K562 (cell line): ENCODE data around the gene EFCAB5. TPM values are rescaled to one million over a fixed set of nuclear protein-coding genes. Genes with fewer than 3 reads are reported as not detected.

ENCODE experiments used
- ASH1L ChIP-seq: fragments of 450-650 bp; IDR thresholded peaks from 2 replicates; pipeline ENCODE4 v1.6.1; 2018; ENCODE audit warnings: borderline replicate concordance, mild to moderate bottlenecking, low read depth; ENCODE audit not compliant: partially characterized antibody
- COPS2 ChIP-seq: fragments of 450-650 bp; conservative IDR thresholded peaks from 2 replicates; pipeline ENCODE4 v1.6.1; 2016; ENCODE audit warnings: mild to moderate bottlenecking, moderate library complexity
- HDAC2 ChIP-seq: fragments of 450-650 bp; IDR thresholded peaks from 2 replicates; pipeline ENCODE4 v1.6.1; 2016; ENCODE audit warnings: mild to moderate bottlenecking
- HES1 ChIP-seq: fragments of 450-650 bp; IDR thresholded peaks from 2 replicates; pipeline ENCODE4 v1.6.1; 2016; ENCODE audit warnings: low read depth, mild to moderate bottlenecking, moderate library complexity
- KDM1A ChIP-seq, 2 experiments: fragments of 450-650 bp; IDR thresholded peaks; 2 replicates each; pipeline ENCODE4 v1.6.1; 2016; ENCODE audit warnings: mild to moderate bottlenecking in 2 of 2
- KLF13 ChIP-seq: fragments of 450-650 bp; IDR thresholded peaks from 2 replicates; pipeline ENCODE4 v1.6.1; 2016; ENCODE audit warnings: missing genetic modification characterization, low read depth, mild to moderate bottlenecking, missing compliant biosample characterization, moderate library complexity, borderline replicate concordance
- MLX ChIP-seq, 2 experiments: fragments of 450-650 bp in 1 of 2; sonication (generic) in 1 of 2; formaldehyde crosslinking; conservative IDR thresholded peaks; 2 replicates each; pipeline versions ENCODE4 v1.4.0 to v1.8.1; 2020 to 2022; ENCODE audit warnings: mild to moderate bottlenecking in 1 of 2, missing genetic modification reagents in 1 of 2
- NELFE ChIP-seq: IDR thresholded peaks from 2 replicates; pipeline ENCODE4 v1.6.1; 2011; ENCODE audit warnings: mild to moderate bottlenecking; ENCODE audit not compliant: insufficient read depth, insufficient read length
- NFE2L1 ChIP-seq: fragments of 450-650 bp; IDR thresholded peaks from 2 replicates; pipeline ENCODE4 v1.6.1; 2016; ENCODE audit warnings: missing genetic modification characterization, low read depth, mild to moderate bottlenecking, missing compliant biosample characterization, moderate library complexity, borderline replicate concordance
- NR2C1 ChIP-seq, 2 experiments: fragments of 450-650 bp; IDR thresholded peaks; 2 replicates each; pipeline ENCODE4 v1.6.1; 2017; ENCODE audit warnings: mild to moderate bottlenecking in 2 of 2, antibody characterized with exemption in 1 of 2, inconsistent platforms in 1 of 2, missing compliant biosample characterization in 1 of 2, missing genetic modification characterization in 1 of 2
- SNRNP70 ChIP-seq: fragments of 200-400 bp; formaldehyde crosslinking; optimal IDR thresholded peaks from 2 replicates; pipeline ENCODE3; 2017; ENCODE audit warnings: low read depth, low read length
- SP2 ChIP-seq: IDR thresholded peaks from 2 replicates; pipeline ENCODE4 v1.6.1; 2011; ENCODE audit warnings: mild to moderate bottlenecking, low read depth, low read length, moderate library complexity; ENCODE audit not compliant: poor library complexity, severe bottlenecking; ENCODE audit errors: extremely low read depth
- ZBTB11 ChIP-seq, 3 experiments: fragments of 200-800 bp in 1 of 3; fragments of 250-450 bp in 1 of 3; fragments of 450-650 bp in 1 of 3; sonication (Bioruptor Pico) in 1 of 3; sonication (Bioruptor generic) in 1 of 3; formaldehyde crosslinking in 1 of 3; IDR thresholded peaks; 2 replicates each; pipeline versions ENCODE4 v1.6.1 to v1.8.0; 2016 to 2022; ENCODE audit warnings: mild to moderate bottlenecking in 2 of 3, missing genetic modification characterization in 2 of 3, missing compliant biosample characterization in 1 of 3, moderate library complexity in 1 of 3
- ZBTB33 ChIP-seq: sonication (generic); formaldehyde crosslinking; IDR thresholded peaks from 2 replicates; pipeline ENCODE4 v1.8.1; 2023; ENCODE audit warnings: mild to moderate bottlenecking, missing genetic modification reagents
- ZFPM2 ChIP-seq: fragments of 250-450 bp; sonication (Bioruptor Pico); IDR thresholded peaks from 2 replicates; pipeline ENCODE4 v1.5.1; 2022; ENCODE audit warnings: mild to moderate bottlenecking
- ZNF263 ChIP-seq: sonication (generic); formaldehyde crosslinking; IDR thresholded peaks from 2 replicates; pipeline ENCODE4 v1.8.0; 2022; ENCODE audit warnings: mild to moderate bottlenecking, missing genetic modification reagents, borderline replicate concordance
- ZNF511 ChIP-seq: sonication (generic); formaldehyde crosslinking; IDR thresholded peaks from 2 replicates; pipeline ENCODE4 v1.8.0; 2022; ENCODE audit warnings: mild to moderate bottlenecking, missing genetic modification reagents
- polyA plus RNA-seq, 8 experiments: library from polyadenylated mRNA; depleted of rRNA in 4 of 8; stranded (reverse) in 5 of 8; unstranded in 3 of 8; fragments of >200 nt; fragmentation: Nextera tagmentation in 2 of 8; fragmentation: Illumina TruSeq in 1 of 8; extraction: Ambion mirVana in 2 of 8; extraction: Trizol in 1 of 8; gene quantifications; 2 replicates each; pipeline versions ENCODE4 v1.2.1 to v1.2.3, GENCODE V29; 2011 to 2014; ENCODE audit warnings: inconsistent platforms in 1 of 8, missing spikeins in 1 of 8
- total RNA-seq, 7 experiments: library from RNA; depleted of rRNA in 6 of 7; stranded (reverse); fragments of >200 nt in 6 of 7; fragmentation: Illumina TruSeq in 2 of 7; extraction: Trizol in 2 of 7; gene quantifications; 2 replicates each; pipeline versions ENCODE4 v1.2.1 to v1.2.3, GENCODE V29; 2011 to 2021; ENCODE audit warnings: low replicate concordance in 1 of 7

Gene EFCAB5
- total and polyA plus RNA-seq, 9 of the 15 experiments (the other 6 are each of a cell fraction or from before 2014, with no cell fraction given), result 0.06 to 0.11 TPM; not detected in 7

GRCh38 chr17:30104575-30105339 lies 163.3 kb downstream of the EFCAB5 start (continued):
- TF ChIP-seq ZBTB11 (CRISPR knock-in tag; IDR thresholded peaks at IDR 0.05) (peak in 1 of 3 experiments; percentile 71; a peak in 2 of 6 replicates), MLX (CRISPR knock-in tag; conservative IDR thresholded peaks at IDR 0.05) (no peak), NELFE (no peak), COPS2 (no peak), SNRNP70 (no peak), SP2 (no peak), ZFPM2 (no peak), HES1 (no peak), ASH1L (no peak), ZNF511 (CRISPR knock-in tag) (no peak), ZBTB33 (CRISPR knock-in tag) (no peak), NFE2L1 (tag) (no peak), KDM1A (IDR thresholded peaks at IDR 0.05) (0 out of 4 replicates have a peak, but pooled peaks of 1 of the 2 experiments have one; percentile 46), NR2C1 (IDR thresholded peaks at IDR 0.05) (peak; percentile 88), NR2C1 (tag; IDR thresholded peaks at IDR 0.05) (peak; percentile 88), KLF13 (peak; percentile 52; the same call in 1 of the 2 replicates), ZNF263 (CRISPR knock-in tag) (no peak), HDAC2 (peak; percentile 87; the same call in 1 of the 2 replicates)
